Glutamatergic neuron (in vitro differentiated cells): ENCODE data around the gene SPOCK1. TPM values are rescaled to one million over a fixed set of nuclear protein-coding genes. Genes with fewer than 3 reads are reported as not detected.

Experiments
- DNase-seq: peaks from one replicate; pipeline ENCODE4 v3.0.0; 2022
- H3K27ac Mint-ChIP-seq: one replicate; pipeline ENCODE4 v1.8.0; 2020; ENCODE audit warnings: mild to moderate bottlenecking, mixed read lengths, inconsistent platforms; ENCODE audit not compliant: unreplicated experiment
- H3K27me3 Mint-ChIP-seq: one replicate; pipeline ENCODE4 v1.8.0; 2020; ENCODE audit warnings: mild to moderate bottlenecking, moderate library complexity, mixed read lengths, inconsistent platforms; ENCODE audit not compliant: unreplicated experiment
- H3K36me3 Mint-ChIP-seq: one replicate; pipeline ENCODE4 v1.8.0; 2020; ENCODE audit warnings: mild to moderate bottlenecking, mixed read lengths, inconsistent platforms; ENCODE audit not compliant: unreplicated experiment
- H3K4me1 Mint-ChIP-seq: one replicate; pipeline ENCODE4 v1.8.0; 2020; ENCODE audit warnings: mild to moderate bottlenecking, low read depth, mixed read lengths, inconsistent platforms; ENCODE audit not compliant: unreplicated experiment
- H3K4me3 Mint-ChIP-seq: one replicate; pipeline ENCODE4 v1.8.0; 2020; ENCODE audit warnings: mild to moderate bottlenecking, mixed read lengths, inconsistent platforms; ENCODE audit not compliant: unreplicated experiment
- H3K9me3 Mint-ChIP-seq: one replicate; pipeline ENCODE4 v1.8.0; 2020; ENCODE audit warnings: mild to moderate bottlenecking, moderate library complexity, mixed read lengths, inconsistent platforms; ENCODE audit not compliant: unreplicated experiment
- total RNA-seq: library from RNA; stranded (reverse); fragmentation: NEBNext Ultra II Directional; extraction: Animal tissue kit (Norgen Biotek cat#: 25700); gene quantifications from one replicate; pipeline ENCODE4 v1.2.1, GENCODE V29; 2021; ENCODE audit not compliant: unreplicated experiment
- TF ChIP-seq, protein P1 (sequence below): fragments of 200-600 bp; sonication (generic); IDR thresholded peaks from one replicate; pipeline ENCODE4 v1.5.0; 2021; ENCODE audit not compliant: partially characterized antibody, unreplicated experiment

SPOCK1 gene
- total RNA-seq, 1 donor from 2014 or later, result 25.4 TPM

DNA sequence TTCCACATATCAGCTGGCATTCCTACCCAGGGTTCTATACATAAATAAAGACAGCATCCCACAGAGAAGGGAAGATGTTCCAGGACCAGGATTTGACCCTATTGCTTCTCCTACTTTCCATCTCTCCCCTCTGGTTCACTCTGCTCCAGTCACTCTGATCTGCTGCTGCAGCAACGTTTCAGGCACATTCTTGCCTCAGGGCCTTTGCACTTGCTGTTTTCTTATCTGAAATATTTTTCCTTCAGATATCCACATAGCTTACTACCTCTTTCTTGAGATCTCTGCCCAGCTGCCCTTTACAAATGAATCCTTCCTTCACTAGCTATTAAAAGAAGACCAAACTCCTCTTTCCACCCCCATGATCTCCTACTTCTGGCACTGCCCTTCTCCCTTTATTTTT, 204.5 kb downstream of the SPOCK1 start:
- Mint-ChIP-seq H3K27ac (no peak overlapping the region), H3K9me3 (peaks cover 3% of the 10 kb centered on the region), H3K4me1 (no peaks in the 10 kb centered on the region), H3K36me3 (no peaks in the 10 kb centered on the region), H3K27me3 (no peaks in the 10 kb centered on the region), H3K4me3 (no peak overlapping the region)
- DNase-seq, result no peak
- TF ChIP-seq, protein P1, sequence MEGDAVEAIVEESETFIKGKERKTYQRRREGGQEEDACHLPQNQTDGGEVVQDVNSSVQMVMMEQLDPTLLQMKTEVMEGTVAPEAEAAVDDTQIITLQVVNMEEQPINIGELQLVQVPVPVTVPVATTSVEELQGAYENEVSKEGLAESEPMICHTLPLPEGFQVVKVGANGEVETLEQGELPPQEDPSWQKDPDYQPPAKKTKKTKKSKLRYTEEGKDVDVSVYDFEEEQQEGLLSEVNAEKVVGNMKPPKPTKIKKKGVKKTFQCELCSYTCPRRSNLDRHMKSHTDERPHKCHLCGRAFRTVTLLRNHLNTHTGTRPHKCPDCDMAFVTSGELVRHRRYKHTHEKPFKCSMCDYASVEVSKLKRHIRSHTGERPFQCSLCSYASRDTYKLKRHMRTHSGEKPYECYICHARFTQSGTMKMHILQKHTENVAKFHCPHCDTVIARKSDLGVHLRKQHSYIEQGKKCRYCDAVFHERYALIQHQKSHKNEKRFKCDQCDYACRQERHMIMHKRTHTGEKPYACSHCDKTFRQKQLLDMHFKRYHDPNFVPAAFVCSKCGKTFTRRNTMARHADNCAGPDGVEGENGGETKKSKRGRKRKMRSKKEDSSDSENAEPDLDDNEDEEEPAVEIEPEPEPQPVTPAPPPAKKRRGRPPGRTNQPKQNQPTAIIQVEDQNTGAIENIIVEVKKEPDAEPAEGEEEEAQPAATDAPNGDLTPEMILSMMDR, result no peak

GRCh38 chr5:137292461-137293027, 206.6 kb downstream of the SPOCK1 start:
- Mint-ChIP-seq H3K4me3 (no peak overlapping the region), H3K27me3 (no peaks in the 10 kb centered on the region), H3K27ac (no peak overlapping the region), H3K9me3 (peaks cover 3% of the 10 kb centered on the region), H3K36me3 (no peaks in the 10 kb centered on the region), H3K4me1 (no peaks in the 10 kb centered on the region)
- TF ChIP-seq, protein P1, result no peak
- no peak for DNase-seq

GRCh38 chr5:137291436-137291835, 207.7 kb downstream of the SPOCK1 start:
- Mint-ChIP-seq H3K27ac (no peak overlapping the region), H3K36me3 (no peaks in the 10 kb centered on the region), H3K27me3 (no peaks in the 10 kb centered on the region), H3K4me1 (no peaks in the 10 kb centered on the region), H3K4me3 (no peak overlapping the region), H3K9me3 (peaks cover 3% of the 10 kb centered on the region)
- DNase-seq, result no peak
- TF ChIP-seq, protein P1, result no peak

DNA sequence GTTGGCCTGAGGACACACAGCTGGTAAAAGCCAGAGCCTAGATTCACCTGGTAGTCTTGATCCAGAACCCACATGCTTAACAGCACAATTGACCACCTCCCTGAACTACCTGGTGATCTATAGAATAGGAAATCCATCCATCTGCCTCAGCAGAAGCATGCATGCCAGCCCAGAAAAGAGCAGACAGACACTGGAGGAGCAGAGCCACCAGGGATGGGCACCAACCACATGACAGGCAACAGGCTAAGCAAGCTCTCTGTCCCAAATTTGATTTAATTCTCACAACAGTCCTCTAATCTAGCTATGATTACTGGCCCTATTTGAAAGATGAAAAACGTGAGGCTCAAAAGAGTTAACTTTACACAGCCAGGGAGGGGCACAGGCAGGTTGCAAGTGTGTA, 208.1 kb downstream of the SPOCK1 start:
- H3K27me3 Mint-ChIP-seq, result no peaks in the 10 kb centered on the region
- H3K36me3 Mint-ChIP-seq, result no peaks in the 10 kb centered on the region
- H3K9me3 Mint-ChIP-seq, result peaks cover 3% of the 10 kb centered on the region
- H3K27ac Mint-ChIP-seq, result no peak overlapping the region
- no peaks in the 10 kb centered on the region for H3K4me1 Mint-ChIP-seq
- H3K4me3 Mint-ChIP-seq, result no peak overlapping the region
- no peak for DNase-seq
- TF ChIP-seq, protein P1, result no peak

DNA sequence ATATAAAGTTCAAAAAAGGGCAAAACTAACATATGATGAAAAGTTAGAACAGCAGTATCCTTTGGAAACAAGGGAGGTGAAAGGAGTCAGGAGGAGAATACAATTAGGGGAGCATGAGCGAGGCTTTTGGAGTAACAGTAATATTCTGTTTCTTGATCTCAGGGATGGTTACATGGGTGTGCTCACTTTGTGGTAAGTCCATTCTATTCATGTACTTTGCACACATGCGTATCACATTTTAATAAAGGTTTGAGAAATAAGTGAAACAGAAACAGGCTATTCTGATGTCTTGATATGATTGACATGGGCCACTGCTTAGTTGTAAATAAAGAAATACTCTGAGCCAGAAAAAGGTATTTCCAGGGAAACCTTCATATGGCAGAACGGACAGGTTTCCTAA, 208.8 kb downstream of the SPOCK1 start:
- H3K27ac Mint-ChIP-seq, result no peak overlapping the region
- no peaks in the 10 kb centered on the region for H3K27me3 Mint-ChIP-seq
- no peak for DNase-seq
- TF ChIP-seq, protein P1, result no peak
- no peaks in the 10 kb centered on the region for H3K36me3 Mint-ChIP-seq
- H3K9me3 Mint-ChIP-seq, result peaks cover 3% of the 10 kb centered on the region
- no peaks in the 10 kb centered on the region for H3K4me1 Mint-ChIP-seq
- no peak overlapping the region for H3K4me3 Mint-ChIP-seq
